UCSD-AML1 (cell line): ENCODE results near the gene IL7R.
"Not testable (repeated sequence)": the region's sequence is repeated elsewhere in the genome, so short reads cannot be mapped to it uniquely, and the experiment has no call there.

ENCODE experiments used
- DNase-seq: peaks from one replicate; lab custom pipeline; 2025; ENCODE audit not compliant: unreplicated experiment; lab: John Stamatoyannopoulos, UW

IL7R gene

GRCh38 chr5:35838370-35839042 lies 18.2 kb upstream of the IL7R start:
- DNase-seq, result no peak

- no peak for DNase-seq
Observed at GRCh38 chr5:35842856-35843255, 13.8 kb upstream of the IL7R start.

GRCh38 chr5:35845508-35845907 lies 11.2 kb upstream of the IL7R start:
- not testable (repeated sequence) for DNase-seq

- DNase-seq, result no peak
Observed at GRCh38 chr5:35847491-35847890, 9.2 kb upstream of the IL7R start.

- DNase-seq, result no peak
Observed at GRCh38 chr5:35847961-35848360, 8.7 kb upstream of the IL7R start.

GRCh38 chr5:35849860-35850259 lies 6.8 kb upstream of the IL7R start:
- no peak for DNase-seq

- no peak for DNase-seq
Observed at GRCh38 chr5:35850967-35851680, 5.6 kb upstream of the IL7R start.

- no peak for DNase-seq
Observed at GRCh38 chr5:35852084-35852734, 4.5 kb upstream of the IL7R start.

GRCh38 chr5:35852773-35853172 lies 3.9 kb upstream of the IL7R start:
- DNase-seq, result no peak

- DNase-seq, result no peak
Observed at GRCh38 chr5:35853631-35854030, 3.1 kb upstream of the IL7R start.

GRCh38 chr5:35854248-35854647 lies 2.4 kb upstream of the IL7R start:
- DNase-seq, result no peak

GRCh38 chr5:35855187-35855586 lies 1.5 kb upstream of the IL7R start:
- no peak for DNase-seq

- not testable (repeated sequence) for DNase-seq
Observed at GRCh38 chr5:35856186-35856764, 416 bp upstream of the IL7R start.

GRCh38 chr5:35857606-35858205 lies 1.0 kb downstream of the IL7R start:
- DNase-seq, result no peak

GRCh38 chr5:35859101-35859661 lies 2.5 kb downstream of the IL7R start:
- DNase-seq, result no peak

- DNase-seq, result no peak
Observed at GRCh38 chr5:35860686-35861085, 4.0 kb downstream of the IL7R start.

GRCh38 chr5:35861718-35862117 lies 5.0 kb downstream of the IL7R start:
- no peak for DNase-seq

- no peak for DNase-seq
Observed at GRCh38 chr5:35862126-35862525, 5.4 kb downstream of the IL7R start.

GRCh38 chr5:35863159-35863558 lies 6.5 kb downstream of the IL7R start:
- no peak for DNase-seq

- no peak for DNase-seq
Observed at GRCh38 chr5:35867998-35868397, 11.3 kb downstream of the IL7R start.

- no peak for DNase-seq
Observed at GRCh38 chr5:35869685-35870277, 13.1 kb downstream of the IL7R start.
